GM12891 (cell line): Measurements from ENCODE around the gene CCRL2.

Source experiments
- PAX5 ChIP-seq: IDR thresholded peaks from 2 replicates; pipeline ENCODE4 v1.6.1; 2011; ENCODE audit warnings: low read length, moderate library complexity, mild to moderate bottlenecking; ENCODE audit not compliant: insufficient read depth, severe bottlenecking
- POLR2A ChIP-seq: IDR thresholded peaks from 2 replicates; pipeline ENCODE4 v1.6.1; 2011; ENCODE audit warnings: low read depth, low read length, control low read depth
- POLR2AphosphoS5 ChIP-seq: IDR thresholded peaks from 2 replicates; pipeline ENCODE4 v1.6.1; 2011; ENCODE audit warnings: low read depth, low read length, control low read depth
- SPI1 ChIP-seq: IDR thresholded peaks from 2 replicates; pipeline ENCODE4 v1.6.1; 2011; ENCODE audit warnings: low read depth, low read length, control low read depth
- TAF1 ChIP-seq: IDR thresholded peaks from 2 replicates; pipeline ENCODE4 v1.6.1; 2011; ENCODE audit warnings: low read depth, low read length, control low read depth

- TF ChIP-seq POLR2A (no peak), POLR2AphosphoS5 (no peak), PAX5 (no peak), SPI1 (no peak), TAF1 (no peak)
These were observed 9.9 kb downstream of the CCRL2 start for GRCh38 chr3:46416811-46417510.
